GM18951 (cell line): ENCODE data around the gene FGFR2.

Experiments
- POLR2A ChIP-seq: IDR thresholded peaks from 4 replicates; pipeline ENCODE4 v1.6.1; 2011; ENCODE audit warnings: mild to moderate bottlenecking; ENCODE audit not compliant: insufficient read length, insufficient read depth; ENCODE audit errors: extremely low read depth
- in situ Hi-C: fragments of 300-500 bp; cut with MboI; formaldehyde crosslinking; loops from one replicate; pipeline ENCODE4 v1.12.0; 2022; ENCODE audit warnings: low sequenced_read_pairs, mixed read lengths, inconsistent platforms; ENCODE audit not compliant: unreplicated experiment

The FGFR2 gene

DNA sequence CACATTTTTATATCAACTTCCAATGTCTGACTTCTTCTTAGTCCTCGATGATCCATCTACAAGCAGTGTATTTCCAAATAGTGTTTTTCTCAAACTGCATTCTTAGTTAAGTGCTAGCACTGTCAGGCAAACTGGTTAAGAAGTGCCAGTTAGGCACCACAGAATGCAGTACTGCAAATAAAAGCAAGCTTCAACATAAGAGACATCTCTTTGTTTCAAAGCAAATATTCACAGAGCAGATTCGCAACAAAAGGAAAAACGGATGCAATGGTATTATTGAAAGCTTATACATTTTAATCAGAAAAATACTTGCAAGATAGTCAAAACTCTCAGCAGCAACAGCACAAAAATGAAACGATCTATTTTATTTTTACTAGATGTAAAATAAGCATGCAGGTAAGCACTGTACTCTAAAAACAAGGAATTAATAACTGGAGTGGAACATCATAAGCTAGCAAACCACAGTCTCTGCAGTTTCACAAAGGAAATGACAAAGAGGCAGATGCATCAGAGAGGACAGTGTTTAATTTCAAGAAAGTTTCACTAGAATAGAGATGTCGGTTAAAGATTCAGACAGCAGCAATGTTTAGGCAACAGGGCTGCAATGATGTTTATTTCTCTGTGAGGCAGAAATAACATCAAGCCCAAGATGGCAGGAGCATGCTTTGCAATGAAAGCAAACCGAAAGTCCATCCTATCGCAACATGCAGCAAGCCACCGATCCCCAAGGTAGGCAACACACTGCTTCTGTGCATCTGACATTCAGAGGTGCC lies 82.0 kb downstream of the FGFR2 start:
- in situ Hi-C loops, result no loop called here
- no peak for TF ChIP-seq POLR2A

DNA sequence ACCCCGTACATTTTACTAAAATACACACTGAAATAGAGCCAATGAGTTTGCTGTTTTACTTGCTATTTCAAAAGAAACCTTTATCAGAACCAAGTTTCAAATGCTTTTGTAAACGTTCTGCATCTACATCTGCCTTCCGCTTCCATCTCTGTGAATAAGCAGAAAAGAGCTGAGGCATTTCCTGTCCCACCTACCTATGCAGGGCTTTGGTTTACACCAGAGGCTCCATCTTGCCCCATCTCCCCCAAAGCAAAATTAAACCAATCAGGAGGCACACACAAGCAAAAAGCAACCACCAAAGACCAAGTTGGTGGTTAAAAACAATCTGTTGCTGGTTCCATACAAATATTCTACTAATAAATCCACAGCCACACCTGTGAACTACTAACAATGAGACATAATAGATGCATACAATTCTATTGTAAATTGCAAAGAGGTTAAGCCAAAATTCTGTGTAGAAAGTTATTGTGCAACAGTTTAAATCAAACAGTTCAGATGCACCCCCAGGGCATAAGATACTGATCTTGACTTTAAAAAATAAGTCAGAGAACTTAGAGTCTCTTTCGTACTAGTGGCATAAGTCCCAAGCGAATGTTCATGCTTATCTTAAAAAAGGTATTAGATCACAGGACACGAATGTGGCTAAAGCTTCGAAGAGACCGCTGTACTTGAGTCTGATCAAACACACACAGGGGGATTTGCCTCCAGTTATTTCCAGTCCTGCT lies 83.9 kb downstream of the FGFR2 start:
- in situ Hi-C loops, result no loop called here
- TF ChIP-seq POLR2A, result no peak

DNA sequence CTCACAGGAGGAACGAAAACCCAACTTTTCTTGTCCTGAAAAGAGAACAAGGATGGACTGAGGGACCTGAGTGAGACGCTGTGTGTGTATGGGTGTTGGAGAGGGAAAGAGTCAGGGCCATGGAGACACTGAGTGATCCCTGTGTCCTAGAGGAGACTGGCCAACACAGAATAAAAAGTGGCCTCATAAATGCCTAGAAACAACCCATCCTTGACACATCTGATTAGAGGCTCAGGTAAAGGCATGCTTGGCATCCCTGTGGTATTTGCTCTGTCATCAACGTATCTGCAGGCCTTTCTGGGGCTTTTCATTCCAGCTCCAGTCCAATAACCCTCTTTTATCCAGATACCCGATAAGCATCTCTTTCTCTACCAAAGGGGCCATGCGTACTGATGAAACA lies 86.3 kb downstream of the FGFR2 start:
- in situ Hi-C loops, result no loop called here
- TF ChIP-seq POLR2A, result no peak

DNA sequence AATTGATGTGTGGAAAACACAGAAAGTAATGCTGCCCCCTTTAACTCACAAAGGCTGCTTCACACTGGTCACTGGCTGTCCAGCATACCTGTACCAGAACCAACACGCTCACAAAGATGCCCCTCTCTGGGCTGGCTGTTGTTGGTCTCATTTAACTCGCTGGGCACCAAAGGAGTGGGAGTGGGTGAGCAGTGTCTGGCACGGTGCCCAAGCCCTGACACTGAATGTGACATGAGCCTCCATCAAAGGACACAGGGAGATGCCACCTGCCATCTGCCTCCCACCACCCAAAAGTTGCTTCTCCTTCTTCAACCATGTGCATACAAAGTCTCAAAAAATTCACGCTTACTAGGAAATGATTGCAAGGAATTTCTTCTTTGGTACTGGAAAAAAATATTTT lies 86.8 kb downstream of the FGFR2 start:
- no peak for TF ChIP-seq POLR2A
- in situ Hi-C loops, result no loop called here

DNA sequence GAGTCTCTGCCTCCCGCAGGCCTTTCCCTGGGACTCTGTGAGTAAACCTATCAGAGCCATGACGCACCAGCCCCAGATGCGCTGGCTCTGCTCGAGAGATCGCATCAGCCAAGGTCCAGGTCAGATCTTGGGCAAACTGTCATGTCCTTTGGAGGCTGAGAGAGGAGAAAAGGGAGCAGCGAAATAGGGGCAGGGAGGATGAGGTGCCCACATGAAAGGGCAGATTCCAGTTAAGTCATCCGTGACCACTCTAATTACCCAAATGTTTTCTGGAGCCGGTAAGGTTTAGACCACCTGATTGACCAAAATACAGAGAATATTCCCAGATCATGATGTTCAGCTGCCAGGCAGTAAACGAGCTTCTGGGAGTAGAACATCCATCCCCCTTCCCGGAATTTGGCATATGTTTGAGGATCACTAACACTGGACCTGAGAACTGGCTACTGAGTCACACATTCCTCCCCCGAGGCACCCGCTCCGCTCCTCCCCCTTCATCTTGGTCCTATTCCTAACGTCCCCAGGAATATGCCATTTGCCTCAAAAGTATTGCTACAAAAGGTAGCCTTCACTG lies 88.0 kb downstream of the FGFR2 start:
- in situ Hi-C loops, result no loop called here
- no peak for TF ChIP-seq POLR2A

DNA sequence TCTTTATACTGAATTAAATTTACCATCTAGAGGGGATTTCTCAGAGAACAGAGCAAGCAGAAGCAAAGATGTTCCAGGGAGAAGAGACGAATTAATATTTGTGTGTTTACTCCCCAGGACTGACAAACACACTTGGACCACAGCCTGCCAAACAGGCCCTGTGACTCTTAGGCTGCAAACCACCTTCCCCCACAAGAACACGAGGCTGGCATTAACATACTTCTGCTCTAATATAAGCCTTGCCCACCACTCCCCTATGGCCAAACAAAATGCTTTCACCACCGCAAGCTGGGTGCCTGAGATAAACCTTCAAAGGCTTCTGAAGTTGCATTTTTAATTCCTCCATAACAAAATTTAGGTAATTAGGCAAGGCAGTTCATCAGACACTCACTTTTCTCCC lies 88.4 kb downstream of the FGFR2 start:
- in situ Hi-C loops, result no loop called here
- no peak for TF ChIP-seq POLR2A

DNA sequence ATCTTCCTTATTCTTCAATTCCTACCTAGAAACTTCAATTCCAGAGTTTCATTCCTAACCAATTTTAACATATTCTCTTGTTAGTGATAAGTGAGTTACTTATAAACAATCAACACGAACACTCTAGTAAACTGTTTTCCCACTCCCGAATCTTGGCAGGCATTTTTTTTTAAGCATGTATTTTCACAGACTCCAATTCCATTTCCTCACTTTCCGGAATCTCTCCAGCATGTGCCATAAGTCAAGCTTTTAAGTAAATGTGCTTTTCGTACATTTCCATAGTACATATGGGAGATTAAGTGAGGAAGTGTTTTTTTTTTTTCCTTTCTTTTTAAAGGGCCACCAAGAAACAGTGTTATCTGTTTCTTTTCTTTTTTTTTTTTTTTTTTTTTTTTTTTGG lies 89.1 kb downstream of the FGFR2 start:
- in situ Hi-C loops, result no loop called here
- no peak for TF ChIP-seq POLR2A

DNA sequence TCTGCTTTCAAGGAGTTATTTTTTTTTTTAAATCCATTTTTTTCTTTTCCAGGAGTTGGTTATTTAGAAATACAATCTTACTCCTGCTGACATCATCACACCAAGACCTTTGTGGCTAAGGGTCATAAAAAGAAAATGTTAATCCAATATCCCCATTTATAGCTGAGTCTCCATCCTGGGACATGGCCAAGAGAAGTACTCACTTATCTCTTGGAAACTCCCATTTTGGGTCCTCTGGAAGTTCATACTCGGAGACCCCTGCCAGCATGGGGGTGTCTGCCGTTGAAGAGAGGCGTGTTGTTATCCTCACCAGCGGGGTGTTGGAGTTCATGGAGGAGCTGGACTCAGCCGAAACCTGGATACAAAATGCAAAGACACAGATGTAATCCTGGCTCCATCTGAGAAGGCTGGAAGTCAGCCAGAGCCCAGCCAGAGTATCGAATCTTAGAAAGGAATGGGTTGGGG lies 94.6 kb downstream of the FGFR2 start:
- TF ChIP-seq POLR2A, result no peak
- in situ Hi-C loops, result no loop called here

DNA sequence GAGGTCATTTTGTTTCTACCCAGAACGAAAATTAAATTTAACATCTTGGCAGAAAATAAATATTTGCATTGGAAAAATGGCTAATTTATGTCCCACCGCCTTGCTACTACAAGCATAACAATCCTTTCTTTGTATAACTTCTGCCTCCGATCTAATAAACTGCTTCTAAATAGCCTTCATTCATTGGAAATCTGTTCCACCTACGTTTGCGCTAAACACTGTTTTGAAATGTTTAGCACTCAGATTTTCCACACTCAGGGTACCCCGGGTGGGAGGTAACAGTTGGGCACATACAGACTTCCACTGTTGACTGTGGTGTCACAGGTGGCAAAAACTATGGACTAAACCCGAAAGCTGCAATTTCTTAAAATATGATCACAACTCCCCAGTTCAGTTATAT lies 96.4 kb downstream of the FGFR2 start:
- in situ Hi-C loops, result no loop called here
- TF ChIP-seq POLR2A, result no peak

DNA sequence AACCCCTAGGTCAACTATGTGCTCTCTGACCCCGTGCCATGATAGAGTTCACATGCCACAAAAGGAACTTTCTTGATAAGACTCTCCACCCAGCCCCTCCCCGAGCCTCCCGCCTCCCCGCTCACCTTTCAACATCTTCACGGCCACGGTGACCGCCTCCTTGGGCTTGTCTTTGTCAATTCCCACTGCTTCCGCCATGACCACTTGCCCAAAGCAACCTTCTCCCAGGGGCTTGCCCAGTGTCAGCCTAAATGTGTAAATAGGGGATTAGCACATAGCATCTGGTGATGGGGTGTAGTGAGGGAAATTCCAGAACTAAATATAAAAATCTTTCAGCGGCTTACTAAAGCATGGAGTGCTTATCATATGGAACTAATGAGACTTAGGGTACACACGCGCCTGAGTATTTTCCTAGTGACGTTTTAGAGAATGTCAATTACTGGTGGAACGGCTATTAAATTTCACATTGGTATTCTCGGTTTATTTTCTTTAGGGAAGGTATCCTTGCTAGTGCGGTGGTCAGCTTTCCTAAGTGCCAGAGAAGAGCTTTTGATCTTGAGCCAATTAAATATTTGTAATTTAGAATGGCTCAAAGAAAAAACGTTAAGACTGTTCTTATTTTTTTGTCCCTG lies 97.4 kb downstream of the FGFR2 start:
- in situ Hi-C loops, result no loop called here

DNA sequence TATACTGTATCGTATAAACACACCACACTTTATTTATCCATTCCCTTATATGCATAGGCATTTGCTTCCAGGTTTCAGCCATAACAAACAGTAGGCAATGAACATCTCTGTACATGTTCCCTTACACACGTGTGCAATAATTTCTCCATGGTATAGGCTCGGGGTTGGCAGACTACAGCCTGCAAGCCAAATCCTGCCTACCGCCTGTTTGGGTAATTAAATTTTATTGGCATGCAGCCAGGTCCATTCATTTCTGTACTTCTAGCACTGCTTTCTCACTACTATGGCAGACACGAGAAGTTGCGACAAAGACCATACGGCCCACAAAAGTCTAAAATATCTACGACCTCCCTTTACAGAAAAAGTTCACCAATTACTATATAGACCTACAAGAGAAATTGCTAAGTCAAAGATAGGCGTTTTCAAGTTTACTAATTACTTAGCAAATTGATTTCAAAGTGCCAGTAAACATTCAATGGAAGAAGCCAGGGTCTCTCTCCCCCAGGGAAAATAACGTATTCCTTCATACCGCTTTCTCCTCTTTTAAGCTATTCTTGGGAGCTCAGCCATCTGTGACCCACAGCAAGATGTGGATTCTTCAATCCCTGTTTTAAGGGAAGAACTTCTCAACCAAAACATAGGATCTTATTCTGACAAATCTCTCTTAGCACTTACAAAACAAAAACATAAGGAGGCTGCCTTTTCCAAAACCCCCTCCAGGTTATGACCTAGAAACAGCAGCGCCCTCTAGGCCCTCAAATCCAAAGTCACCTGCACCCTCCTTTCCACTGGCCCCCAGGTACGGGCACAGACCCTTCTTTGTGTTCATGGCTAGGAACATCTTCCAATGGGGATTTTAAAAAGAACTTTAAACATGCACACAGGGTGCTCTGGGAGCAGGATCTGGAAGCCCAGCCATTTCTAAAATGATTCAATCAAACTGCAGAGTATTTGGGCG lies 100.5 kb downstream of the FGFR2 start:
- in situ Hi-C loops, result no loop called here
- TF ChIP-seq POLR2A, result no peak

More for the DNA sequence above, 97.4 kb downstream of the FGFR2 start:
- no peak for TF ChIP-seq POLR2A

DNA sequence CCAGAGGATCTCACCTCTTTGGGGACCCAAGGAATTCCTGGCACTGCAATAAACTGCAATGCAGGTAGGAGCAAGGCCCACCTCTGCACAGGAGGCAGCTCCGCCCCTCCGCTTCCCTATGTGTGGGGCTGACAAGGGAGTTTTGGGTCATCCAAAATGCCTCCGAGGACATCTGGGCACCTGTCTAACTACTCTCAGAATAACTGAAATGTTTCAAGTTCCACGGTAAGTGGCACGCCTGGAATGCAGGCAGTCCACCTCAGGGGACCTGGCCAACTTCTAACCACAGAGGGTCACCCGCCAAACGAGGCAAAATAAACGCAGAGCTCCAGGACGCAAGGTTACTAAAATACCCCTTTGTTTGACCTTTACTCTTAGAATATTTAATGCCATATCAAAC lies 102.5 kb downstream of the FGFR2 start:
- TF ChIP-seq POLR2A, result no peak
- in situ Hi-C loops, result no loop called here

DNA sequence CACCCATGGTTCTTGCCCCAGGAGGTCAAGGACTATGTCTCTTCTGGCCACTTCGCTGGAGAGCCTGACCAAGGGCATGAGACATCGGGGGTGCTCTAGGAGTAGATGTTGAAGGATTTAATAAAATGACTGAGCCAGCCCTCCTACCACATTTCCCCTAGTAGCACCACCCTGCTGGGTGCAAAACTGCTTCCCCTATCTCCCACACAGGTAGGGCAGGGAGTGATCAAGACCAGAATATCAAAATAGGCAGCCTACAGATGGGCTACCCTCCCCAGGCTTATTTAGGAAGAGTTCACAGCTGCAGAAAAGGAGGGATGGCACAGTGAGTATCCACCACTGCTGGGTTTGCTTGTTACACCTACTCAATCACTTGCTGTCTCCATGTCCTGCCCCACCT lies 103.9 kb downstream of the FGFR2 start:
- TF ChIP-seq POLR2A, result no peak
- in situ Hi-C loops, result no loop called here

DNA sequence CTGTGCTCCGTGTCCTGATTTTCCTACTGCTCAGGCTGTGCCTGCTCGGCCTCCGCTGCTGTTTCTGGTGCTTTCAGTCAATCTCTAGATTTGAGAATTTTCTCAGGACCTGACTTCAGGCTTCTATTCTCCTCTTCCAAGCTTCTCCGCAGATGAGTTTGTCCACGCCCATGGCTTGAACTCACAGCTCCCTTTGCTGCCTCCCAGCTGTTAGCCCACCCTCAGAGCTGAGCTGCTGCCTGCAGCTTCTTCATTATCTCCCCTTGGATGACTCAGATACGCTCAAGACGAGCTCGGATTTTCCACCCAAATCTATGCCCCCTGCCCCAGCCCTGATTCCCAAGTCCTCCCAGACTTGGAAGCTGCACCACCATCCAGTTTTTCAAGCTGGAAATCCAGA lies 104.7 kb downstream of the FGFR2 start:
- in situ Hi-C loops, result no loop called here
- TF ChIP-seq POLR2A, result no peak
